HepG2 (cell line): ENCODE measurements around the gene DDIAS. TPM values are rescaled to one million over a fixed set of nuclear protein-coding genes. Genes with fewer than 3 reads are reported as not detected.

ENCODE experiments used
- CENPT ChIP-seq: sonication (generic); formaldehyde crosslinking; IDR thresholded peaks from 2 replicates; pipeline ENCODE4 v1.8.0; 2022; ENCODE audit warnings: low read depth, mild to moderate bottlenecking, moderate library complexity, missing genetic modification reagents
- ELF4 ChIP-seq: sonication (generic); formaldehyde crosslinking; IDR thresholded peaks from 2 replicates; pipeline ENCODE4 v1.5.0; 2020; ENCODE audit warnings: missing genetic modification reagents, mild to moderate bottlenecking, moderate library complexity, borderline replicate concordance
- SALL1 ChIP-seq: sonication (generic); formaldehyde crosslinking; IDR thresholded peaks from 2 replicates; pipeline ENCODE4 v1.8.0; 2022; ENCODE audit warnings: mild to moderate bottlenecking, missing genetic modification reagents
- SMAD3 ChIP-seq: sonication (generic); formaldehyde crosslinking; IDR thresholded peaks from 2 replicates; pipeline ENCODE4 v1.4.0; 2020; ENCODE audit warnings: missing genetic modification reagents
- SP140L ChIP-seq: sonication (generic); formaldehyde crosslinking; IDR thresholded peaks from 2 replicates; pipeline ENCODE4 v1.4.0; 2020; ENCODE audit warnings: missing genetic modification reagents, borderline replicate concordance
- ZNF562 ChIP-seq: sonication (generic); formaldehyde crosslinking; IDR thresholded peaks from 2 replicates; pipeline ENCODE4 v1.8.0; 2022; ENCODE audit warnings: missing genetic modification reagents, borderline replicate concordance
- ZNF567 ChIP-seq: sonication (generic); formaldehyde crosslinking; IDR thresholded peaks from 2 replicates; pipeline ENCODE4 v1.8.1; 2023; ENCODE audit warnings: mild to moderate bottlenecking, missing genetic modification reagents, borderline replicate concordance
- polyA plus RNA-seq, 8 experiments: library from polyadenylated mRNA; depleted of rRNA in 3 of 8; stranded (reverse) in 7 of 8; unstranded in 1 of 8; fragments of >200 nt; fragmentation: Illumina TruSeq in 4 of 8; extraction: Trizol in 4 of 8; gene quantifications; 2 replicates each; pipeline versions ENCODE4 v1.2.1 to v1.2.3, GENCODE V29; 2011 to 2016; ENCODE audit warnings: low read depth in 4 of 8, missing spikeins in 1 of 8, mixed read lengths in 1 of 8; ENCODE audit not compliant: insufficient read depth in 1 of 8
- total RNA-seq, 5 experiments: library from RNA; depleted of rRNA; stranded (reverse); fragments of >200 nt; fragmentation: Illumina TruSeq; extraction: Trizol; gene quantifications; 2 replicates each; pipeline ENCODE4 v1.2.3, GENCODE V29; 2016; ENCODE audit warnings: low read depth in 1 of 5
- TF ChIP-seq, protein P1 (sequence below): sonication (generic); formaldehyde crosslinking; IDR thresholded peaks from 2 replicates; pipeline ENCODE4 v1.4.0; 2020; ENCODE audit warnings: missing genetic modification reagents
- TF ChIP-seq, protein P2 (sequence below): sonication (generic); formaldehyde crosslinking; conservative IDR thresholded peaks from 2 replicates; pipeline ENCODE4 v1.5.0; 2020; ENCODE audit warnings: missing genetic modification reagents
- TF ChIP-seq, protein P3 (sequence below): sonication (generic); formaldehyde crosslinking; IDR thresholded peaks from 2 replicates; pipeline ENCODE4 v1.5.1; 2020; ENCODE audit warnings: missing genetic modification reagents, mild to moderate bottlenecking, borderline replicate concordance
- TF ChIP-seq, protein P4 (sequence below): sonication (generic); formaldehyde crosslinking; IDR thresholded peaks from 2 replicates; pipeline ENCODE4 v1.4.0; 2020; ENCODE audit warnings: missing genetic modification reagents, mild to moderate bottlenecking, borderline replicate concordance
- TF ChIP-seq, protein P5 (sequence below): sonication (generic); formaldehyde crosslinking; IDR thresholded peaks from 2 replicates; pipeline ENCODE4 v1.4.0; 2020; ENCODE audit warnings: missing genetic modification reagents

Gene DDIAS
- total and polyA plus RNA-seq, 2 of the 13 experiments (the other 11 are each of a cell fraction or from before 2014, with no cell fraction given), result 3.5 to 13.0 TPM

DNA sequence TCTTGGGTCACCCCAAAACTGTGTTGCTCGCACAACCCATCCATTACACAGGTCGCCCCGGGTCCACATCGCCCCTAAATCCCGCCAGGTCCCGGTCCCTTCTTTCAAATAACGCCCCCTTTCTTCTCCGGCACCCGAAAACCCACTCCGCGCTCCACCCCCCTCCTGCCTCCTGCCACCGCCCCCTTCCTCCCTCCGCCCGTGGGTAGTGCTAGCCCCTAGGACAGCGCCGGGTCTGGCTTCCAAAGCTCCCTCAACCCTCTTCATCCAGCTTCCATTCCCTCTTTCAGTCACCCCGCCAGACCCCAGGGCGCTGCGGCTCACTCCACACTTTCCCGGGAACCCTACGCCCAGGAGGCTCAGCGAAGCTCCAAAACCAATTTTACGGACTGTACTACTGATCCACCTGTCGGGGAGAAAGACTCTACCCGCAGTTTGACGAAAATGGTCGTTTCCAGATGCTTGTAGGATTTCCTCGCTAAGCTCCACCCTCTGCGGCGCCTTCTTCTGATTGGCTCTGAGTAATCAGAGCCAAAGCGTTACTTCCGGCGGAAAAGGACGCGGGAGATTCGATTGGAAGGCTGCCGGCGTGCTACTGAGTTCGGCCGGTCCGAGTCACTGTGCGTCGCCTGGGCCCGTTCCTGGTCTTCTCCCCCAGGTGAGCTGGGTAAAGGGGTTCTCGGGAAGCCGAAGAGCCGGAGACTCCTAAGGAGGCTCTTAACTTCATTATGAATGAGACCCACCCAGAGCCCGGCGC is at the start of gene DDIAS (continued):
- TF ChIP-seq, protein P1, sequence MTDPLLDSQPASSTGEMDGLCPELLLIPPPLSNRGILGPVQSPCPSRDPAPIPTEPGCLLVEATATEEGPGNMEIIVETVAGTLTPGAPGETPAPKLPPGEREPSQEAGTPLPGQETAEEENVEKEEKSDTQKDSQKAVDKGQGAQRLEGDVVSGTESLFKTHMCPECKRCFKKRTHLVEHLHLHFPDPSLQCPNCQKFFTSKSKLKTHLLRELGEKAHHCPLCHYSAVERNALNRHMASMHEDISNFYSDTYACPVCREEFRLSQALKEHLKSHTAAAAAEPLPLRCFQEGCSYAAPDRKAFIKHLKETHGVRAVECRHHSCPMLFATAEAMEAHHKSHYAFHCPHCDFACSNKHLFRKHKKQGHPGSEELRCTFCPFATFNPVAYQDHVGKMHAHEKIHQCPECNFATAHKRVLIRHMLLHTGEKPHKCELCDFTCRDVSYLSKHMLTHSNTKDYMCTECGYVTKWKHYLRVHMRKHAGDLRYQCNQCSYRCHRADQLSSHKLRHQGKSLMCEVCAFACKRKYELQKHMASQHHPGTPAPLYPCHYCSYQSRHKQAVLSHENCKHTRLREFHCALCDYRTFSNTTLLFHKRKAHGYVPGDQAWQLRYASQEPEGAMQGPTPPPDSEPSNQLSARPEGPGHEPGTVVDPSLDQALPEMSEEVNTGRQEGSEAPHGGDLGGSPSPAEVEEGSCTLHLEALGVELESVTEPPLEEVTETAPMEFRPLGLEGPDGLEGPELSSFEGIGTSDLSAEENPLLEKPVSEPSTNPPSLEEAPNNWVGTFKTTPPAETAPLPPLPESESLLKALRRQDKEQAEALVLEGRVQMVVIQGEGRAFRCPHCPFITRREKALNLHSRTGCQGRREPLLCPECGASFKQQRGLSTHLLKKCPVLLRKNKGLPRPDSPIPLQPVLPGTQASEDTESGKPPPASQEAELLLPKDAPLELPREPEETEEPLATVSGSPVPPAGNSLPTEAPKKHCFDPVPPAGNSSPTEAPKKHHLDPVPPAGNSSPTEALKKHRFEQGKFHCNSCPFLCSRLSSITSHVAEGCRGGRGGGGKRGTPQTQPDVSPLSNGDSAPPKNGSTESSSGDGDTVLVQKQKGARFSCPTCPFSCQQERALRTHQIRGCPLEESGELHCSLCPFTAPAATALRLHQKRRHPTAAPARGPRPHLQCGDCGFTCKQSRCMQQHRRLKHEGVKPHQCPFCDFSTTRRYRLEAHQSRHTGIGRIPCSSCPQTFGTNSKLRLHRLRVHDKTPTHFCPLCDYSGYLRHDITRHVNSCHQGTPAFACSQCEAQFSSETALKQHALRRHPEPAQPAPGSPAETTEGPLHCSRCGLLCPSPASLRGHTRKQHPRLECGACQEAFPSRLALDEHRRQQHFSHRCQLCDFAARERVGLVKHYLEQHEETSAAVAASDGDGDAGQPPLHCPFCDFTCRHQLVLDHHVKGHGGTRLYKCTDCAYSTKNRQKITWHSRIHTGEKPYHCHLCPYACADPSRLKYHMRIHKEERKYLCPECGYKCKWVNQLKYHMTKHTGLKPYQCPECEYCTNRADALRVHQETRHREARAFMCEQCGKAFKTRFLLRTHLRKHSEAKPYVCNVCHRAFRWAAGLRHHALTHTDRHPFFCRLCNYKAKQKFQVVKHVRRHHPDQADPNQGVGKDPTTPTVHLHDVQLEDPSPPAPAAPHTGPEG, result no peak
- TF ChIP-seq SMAD3 (CRISPR knock-in tag) (no peak), SALL1 (CRISPR knock-in tag) (no peak; the same call in 1 of the 2 replicates), CENPT (no peak), ZNF562 (CRISPR knock-in tag) (no peak), ZNF567 (CRISPR knock-in tag) (no peak), SP140L (CRISPR knock-in tag) (no peak), ELF4 (no peak)
- TF ChIP-seq, protein P2, sequence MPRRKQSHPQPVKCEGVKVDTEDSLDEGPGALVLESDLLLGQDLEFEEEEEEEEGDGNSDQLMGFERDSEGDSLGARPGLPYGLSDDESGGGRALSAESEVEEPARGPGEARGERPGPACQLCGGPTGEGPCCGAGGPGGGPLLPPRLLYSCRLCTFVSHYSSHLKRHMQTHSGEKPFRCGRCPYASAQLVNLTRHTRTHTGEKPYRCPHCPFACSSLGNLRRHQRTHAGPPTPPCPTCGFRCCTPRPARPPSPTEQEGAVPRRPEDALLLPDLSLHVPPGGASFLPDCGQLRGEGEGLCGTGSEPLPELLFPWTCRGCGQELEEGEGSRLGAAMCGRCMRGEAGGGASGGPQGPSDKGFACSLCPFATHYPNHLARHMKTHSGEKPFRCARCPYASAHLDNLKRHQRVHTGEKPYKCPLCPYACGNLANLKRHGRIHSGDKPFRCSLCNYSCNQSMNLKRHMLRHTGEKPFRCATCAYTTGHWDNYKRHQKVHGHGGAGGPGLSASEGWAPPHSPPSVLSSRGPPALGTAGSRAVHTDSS (CRISPR knock-in tag), result no peak
- TF ChIP-seq, protein P3, sequence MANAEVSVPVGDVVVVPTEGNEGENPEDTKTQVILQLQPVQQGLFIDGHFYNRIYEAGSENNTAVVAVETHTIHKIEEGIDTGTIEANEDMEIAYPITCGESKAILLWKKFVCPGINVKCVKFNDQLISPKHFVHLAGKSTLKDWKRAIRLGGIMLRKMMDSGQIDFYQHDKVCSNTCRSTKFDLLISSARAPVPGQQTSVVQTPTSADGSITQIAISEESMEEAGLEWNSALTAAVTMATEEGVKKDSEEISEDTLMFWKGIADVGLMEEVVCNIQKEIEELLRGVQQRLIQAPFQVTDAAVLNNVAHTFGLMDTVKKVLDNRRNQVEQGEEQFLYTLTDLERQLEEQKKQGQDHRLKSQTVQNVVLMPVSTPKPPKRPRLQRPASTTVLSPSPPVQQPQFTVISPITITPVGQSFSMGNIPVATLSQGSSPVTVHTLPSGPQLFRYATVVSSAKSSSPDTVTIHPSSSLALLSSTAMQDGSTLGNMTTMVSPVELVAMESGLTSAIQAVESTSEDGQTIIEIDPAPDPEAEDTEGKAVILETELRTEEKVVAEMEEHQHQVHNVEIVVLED, result peak; percentile 83; the same call in 1 of the 2 replicates
- TF ChIP-seq, protein P4, sequence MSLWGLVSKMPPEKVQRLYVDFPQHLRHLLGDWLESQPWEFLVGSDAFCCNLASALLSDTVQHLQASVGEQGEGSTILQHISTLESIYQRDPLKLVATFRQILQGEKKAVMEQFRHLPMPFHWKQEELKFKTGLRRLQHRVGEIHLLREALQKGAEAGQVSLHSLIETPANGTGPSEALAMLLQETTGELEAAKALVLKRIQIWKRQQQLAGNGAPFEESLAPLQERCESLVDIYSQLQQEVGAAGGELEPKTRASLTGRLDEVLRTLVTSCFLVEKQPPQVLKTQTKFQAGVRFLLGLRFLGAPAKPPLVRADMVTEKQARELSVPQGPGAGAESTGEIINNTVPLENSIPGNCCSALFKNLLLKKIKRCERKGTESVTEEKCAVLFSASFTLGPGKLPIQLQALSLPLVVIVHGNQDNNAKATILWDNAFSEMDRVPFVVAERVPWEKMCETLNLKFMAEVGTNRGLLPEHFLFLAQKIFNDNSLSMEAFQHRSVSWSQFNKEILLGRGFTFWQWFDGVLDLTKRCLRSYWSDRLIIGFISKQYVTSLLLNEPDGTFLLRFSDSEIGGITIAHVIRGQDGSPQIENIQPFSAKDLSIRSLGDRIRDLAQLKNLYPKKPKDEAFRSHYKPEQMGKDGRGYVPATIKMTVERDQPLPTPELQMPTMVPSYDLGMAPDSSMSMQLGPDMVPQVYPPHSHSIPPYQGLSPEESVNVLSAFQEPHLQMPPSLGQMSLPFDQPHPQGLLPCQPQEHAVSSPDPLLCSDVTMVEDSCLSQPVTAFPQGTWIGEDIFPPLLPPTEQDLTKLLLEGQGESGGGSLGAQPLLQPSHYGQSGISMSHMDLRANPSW, result no peak
- TF ChIP-seq, protein P5, sequence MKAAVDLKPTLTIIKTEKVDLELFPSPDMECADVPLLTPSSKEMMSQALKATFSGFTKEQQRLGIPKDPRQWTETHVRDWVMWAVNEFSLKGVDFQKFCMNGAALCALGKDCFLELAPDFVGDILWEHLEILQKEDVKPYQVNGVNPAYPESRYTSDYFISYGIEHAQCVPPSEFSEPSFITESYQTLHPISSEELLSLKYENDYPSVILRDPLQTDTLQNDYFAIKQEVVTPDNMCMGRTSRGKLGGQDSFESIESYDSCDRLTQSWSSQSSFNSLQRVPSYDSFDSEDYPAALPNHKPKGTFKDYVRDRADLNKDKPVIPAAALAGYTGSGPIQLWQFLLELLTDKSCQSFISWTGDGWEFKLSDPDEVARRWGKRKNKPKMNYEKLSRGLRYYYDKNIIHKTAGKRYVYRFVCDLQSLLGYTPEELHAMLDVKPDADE (CRISPR knock-in tag), result no peak
